Stimulated activated CD8-positive, alpha-beta memory T cell treated with anti-CD3 and anti-CD28 coated beads, Interleukin-12 subunit alpha, Interleukin-12 subunit beta, amount 100 ng/mL, for 24 hours (primary cell): ENCODE data around the gene ANKRD29.
"Not testable (repeated sequence)": the region's sequence is repeated elsewhere in the genome, so short reads cannot be mapped to it uniquely, and the experiment has no call there.

Experiments
- DNase-seq: peaks from one replicate; pipeline ENCODE4 v3.0.0-alpha.2; 2020; ENCODE audit errors: extremely low read depth

The ANKRD29 gene

DNA sequence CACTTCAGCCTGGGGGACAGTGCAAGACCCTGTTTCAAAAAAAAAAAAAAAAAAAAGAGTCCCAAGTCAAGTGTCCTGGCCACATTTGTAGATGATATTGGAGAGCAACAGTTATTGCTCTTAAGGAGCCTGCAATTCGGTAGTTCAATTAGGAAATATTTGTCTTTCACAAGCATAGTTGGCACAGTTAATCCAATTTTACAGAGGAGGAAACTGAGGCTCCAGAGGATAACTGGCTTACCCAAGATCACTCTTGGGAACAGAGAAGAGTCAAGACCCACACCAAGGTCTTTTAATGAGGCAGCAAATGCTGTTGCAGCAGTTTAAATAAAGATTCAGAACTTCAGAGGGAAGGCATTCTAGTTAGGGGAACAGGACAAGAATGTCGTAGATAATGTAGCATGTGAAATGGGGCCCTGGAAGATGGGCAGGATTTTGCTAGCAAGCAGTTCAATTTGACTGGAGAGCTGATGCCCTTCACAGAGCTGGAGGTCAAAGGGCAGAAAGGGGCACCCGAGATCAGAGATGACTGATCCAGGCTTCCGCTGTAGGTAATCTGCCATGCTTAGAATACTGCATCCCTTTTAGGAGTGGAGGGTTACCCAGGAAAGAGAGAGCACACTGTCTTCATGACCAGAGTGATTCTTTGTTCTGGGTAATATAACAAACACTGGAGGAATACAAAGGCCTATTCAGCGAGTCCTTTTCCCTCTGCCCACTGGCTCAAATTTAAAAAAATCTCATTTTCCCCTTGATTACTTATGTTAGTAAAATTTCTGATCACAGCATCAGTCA is 79.4 kb downstream of the ANKRD29 start:
- DNase-seq: no peak

DNA sequence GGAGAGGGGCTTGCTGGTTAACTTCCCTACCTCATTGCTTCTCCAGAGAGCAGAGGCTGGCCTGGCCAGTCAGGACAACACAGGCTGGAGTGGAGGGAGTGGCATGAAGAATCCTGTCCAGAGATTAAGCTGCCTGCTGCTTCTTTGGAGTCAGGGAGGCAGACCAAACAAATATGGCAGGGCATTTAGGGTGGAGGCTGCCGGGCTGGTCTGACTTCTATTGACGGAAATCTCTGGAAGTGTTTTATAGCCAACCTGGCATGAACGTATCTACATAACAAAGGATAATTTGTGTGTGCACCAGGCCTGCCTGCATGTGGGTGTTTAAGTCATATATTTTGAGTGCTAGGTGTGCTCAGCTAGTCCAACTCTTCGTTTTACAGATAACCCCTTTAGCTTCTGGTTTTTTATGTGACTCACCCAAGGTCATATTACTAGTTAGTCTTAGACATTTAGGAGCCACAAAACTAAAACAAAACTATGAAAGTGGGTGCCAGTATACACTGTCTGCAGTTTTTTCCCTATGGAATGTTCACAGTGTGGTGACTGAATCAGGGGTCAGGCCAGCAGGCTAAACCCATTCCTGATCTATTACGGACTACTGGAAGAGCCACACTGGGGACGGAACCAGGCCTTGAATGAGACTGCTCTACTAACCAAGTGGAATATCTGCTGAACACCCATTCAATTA is 81.9 kb downstream of the ANKRD29 start:
- no peak for DNase-seq

DNA sequence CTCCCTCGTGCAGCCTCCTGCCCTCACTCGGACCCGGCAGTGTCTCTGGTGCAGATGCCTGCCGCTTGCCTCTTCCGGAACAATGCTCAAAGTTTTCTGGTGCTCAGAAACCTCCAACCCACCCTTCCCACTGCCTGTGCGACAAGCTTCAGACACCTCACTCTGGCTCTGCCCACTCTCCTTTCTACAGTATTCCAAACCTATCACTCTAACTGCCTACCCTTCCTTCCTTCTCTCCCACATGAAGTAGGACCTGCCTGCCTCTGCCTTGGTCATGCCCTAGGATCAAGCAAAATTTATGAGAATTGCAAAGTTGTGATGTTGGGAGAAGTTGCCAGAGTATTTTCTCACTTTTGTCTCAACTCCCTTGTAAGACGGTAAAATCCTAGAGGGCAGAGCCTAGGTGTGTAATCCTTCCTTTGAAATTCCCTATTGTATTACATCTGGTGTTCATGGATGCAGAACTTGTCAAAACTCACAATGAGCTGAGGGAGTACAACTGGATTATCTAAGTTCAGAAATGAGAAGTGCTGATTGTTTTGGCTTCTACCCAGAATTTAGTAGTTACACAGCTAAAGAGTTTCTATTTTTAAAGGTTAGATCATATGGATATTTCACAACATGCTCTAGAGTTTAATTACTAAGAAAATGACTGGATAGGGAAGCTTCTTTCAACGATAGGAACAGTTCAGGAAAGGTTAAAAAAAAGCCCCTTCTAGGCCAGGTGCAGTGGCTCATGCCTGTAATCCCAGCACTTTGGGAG is 83.6 kb downstream of the ANKRD29 start:
- no peak for DNase-seq

DNA sequence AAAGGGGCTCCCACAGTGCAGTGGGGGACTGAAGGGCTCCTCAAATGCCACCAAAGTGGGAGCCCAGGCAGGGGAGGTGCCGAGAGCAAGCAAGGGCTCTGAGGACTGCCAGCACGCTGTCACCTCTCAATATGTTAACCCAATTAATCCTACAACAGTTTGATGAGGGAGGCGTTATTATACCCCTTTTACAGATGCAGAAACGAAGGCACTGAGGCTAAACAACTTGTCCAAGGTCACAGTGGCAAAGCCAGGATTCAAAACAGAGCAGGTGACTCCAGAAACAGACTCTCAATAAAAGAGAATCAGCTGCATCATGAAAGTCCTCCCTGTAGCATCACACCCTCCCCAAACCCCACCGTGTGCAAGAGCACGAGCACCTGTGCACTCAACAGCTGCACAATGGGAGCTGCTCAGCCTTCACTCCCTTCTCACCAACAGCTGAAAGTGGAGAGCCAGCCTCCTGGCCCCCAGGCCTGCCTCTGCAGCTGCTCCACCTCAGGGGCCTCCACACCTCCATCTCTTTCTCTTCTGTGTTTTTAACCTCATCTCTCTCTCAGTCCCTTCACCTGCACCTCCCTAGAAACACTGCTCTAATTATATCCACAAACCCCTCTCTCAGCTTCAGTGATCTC is 84.5 kb downstream of the ANKRD29 start:
- no peak for DNase-seq

DNA sequence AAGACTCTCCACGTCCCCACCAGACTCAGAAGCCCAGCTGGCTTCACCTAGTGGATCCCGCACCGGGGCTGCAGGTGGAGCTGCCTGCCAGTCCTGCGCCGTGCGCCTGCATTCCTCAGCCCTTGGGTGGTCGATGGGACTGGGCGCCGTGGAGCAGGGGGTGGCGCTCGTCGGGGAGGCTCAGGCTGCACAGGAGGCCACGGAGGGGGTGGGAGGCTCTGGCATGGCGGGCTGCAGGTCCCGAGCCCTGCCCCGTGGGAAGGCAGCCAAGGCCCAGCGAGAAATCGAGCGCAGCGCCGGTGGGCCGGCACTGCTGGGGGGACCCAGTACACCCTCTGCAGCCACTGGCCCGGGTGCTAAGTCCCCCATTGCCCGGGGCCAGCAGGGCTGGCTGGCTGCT is 85.2 kb downstream of the ANKRD29 start:
- DNase-seq: not testable (repeated sequence)

DNA sequence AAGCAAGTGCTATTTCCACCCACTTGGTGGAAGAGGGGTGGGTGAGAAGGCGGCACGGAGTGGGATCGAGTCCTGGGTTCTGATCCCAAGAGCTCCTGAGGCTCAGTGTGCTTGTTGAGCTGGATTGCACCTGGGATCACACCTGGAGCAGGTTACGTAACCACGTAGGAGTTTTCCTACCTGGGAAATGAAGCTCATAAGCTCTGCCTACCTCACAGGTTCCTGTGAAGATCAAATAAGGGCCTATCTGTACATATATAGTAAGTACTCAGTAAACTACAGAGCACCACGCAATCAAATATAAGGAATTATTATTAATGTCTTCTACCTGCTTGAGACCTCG is 87.4 kb downstream of the ANKRD29 start:
- no peak for DNase-seq

DNA sequence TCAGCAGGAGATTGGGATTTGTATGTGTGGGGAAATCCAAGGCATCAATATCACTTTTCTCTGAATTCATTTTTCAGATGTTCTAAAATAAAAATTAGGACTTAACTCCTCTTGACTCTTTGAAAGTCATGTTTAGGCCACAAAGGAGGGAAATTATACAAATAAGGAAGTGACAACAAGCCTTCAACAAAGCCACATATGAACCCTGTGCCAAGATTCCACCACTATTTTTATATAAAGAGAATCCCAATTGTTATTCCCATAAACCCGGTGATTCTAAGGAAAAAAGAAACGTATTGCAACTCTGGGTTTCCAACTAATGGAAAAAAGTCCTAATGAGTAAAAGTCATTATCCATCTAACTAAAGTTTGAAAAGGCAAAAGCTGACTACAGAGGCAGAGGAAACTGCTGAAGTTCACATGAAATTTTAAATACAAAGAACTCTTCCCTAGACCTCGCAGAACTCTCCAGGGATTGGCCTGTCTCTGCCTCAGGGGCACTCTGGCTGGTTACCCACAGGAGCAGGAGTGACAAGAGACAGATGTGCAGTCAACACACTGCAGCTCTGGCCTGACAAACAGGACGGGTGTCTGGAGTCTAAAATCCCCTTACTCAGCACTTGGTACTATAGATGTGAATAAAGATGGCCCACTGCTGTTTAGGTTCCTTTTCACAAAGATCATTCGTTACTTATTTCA is 88.0 kb downstream of the ANKRD29 start:
- no peak for DNase-seq

DNA sequence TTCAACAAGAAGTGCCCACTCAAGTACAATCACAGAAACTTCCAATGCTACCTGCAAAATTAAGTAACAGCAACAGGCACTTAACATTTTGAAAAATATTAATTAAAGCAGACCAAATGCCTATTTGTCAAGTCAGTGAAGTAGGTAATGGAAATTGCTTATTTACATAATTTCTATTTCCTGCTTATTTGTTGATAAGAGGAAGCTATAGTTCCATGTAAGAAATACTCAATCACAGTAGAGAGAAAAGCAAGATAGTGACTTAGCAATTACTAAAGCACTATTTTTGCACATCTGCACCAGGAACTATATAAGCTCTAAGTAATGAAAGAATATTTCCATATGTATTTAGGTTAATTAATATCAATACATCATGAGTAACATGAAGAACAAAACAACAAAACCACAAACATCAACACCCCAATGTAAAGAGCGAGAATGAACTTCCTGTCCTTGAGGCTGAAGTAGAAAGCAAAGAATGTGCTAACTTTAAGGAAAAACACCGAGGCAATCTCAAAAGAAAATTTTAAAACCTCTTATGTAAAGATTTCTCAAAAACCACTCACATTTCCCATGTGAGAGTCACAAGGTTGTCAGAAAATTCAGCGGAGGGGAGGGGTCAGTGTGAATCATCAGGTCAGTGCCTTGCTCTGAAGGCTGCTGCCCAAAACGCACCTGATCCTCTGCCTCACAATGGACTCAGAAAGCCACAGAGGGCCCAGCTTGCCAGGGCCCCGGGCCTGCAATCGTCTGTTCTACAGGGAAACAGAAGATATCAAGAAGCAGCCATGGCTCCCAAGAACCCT is 88.9 kb downstream of the ANKRD29 start:
- no peak for DNase-seq

DNA sequence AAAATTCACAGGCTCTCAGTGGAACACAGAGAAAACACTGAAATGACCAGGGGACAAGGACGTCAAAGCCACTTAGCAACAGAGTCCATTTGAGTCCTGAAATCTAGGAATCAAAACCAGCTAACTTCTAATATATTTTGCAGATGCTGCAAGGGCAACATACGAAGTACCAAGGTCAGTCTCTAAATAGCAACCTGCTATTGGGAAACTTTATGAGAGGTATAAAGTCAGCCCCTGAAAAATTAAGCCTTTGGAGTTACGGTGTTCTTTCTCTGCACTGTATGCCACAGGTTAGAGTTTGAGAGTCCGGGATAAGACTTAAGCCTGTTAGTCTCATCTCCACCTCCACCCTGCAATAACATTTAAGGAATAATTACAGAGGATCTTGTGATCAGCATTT is 89.7 kb downstream of the ANKRD29 start:
- no peak for DNase-seq

DNA sequence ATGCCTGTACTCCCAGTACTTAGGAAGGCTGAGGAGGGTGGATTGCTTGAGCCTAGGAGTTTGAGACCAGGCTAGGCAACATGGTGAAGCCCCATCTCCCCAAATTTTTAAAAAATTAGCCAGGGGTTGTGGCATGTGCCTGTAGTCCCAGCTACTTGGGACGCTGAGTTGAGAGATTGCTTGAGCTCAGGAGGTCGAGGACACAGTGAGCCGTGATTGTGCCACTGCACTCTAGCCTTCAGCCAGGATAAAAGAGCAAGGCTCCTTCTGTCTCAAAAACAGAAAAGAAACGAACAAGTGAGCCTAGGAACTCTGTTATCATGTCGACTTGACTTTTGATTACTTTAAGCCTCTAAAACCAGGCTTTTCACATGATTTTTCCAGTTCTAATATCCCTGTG is 90.1 kb downstream of the ANKRD29 start:
- no peak for DNase-seq

DNA sequence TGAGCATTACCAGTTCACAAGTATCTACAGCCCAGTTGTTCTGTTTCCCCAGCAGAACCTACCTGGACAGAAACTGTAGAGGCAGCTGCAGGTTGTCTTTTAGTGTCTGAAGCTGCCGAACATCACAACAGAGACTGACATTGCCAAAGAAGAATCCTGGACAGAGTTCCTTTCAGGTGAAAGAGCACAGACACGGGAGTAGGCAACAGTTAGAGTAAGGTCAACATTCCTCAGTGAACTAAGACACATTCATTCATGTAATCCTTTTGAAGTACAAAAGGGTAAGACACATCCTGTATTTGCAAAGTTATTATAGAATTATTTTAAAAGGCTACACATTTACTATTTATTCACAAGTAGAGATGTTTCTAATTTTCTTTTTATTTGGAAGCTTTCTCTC is 90.7 kb downstream of the ANKRD29 start:
- no peak for DNase-seq

DNA sequence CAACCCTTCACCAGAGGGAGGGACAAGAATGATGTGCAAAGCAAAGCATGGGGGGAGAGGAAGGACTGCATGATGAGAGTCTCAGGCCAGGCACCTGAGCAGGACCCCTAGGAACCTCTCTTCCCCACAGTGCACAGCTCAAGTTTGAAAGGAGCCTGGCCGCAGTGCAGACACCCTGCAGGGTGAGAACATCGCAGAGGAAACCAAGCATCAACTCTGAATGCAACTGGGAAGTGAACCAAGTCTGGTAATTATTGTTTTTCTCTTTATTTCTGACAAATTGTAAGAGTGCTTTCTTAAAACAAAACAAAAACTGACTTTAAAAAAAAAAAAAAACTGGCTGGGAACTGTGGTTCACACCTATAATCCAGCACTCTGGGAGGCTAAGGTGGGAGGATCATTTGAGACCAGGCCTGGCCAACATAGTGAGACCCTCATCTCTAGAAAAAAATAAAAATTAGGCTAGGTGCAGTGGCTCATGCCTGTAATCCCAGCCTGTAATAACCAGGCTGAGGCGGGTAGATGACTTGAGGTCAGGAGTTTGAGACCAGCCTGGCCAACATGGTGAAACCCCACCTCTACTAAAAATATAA is 91.7 kb downstream of the ANKRD29 start:
- DNase-seq: no peak

DNA sequence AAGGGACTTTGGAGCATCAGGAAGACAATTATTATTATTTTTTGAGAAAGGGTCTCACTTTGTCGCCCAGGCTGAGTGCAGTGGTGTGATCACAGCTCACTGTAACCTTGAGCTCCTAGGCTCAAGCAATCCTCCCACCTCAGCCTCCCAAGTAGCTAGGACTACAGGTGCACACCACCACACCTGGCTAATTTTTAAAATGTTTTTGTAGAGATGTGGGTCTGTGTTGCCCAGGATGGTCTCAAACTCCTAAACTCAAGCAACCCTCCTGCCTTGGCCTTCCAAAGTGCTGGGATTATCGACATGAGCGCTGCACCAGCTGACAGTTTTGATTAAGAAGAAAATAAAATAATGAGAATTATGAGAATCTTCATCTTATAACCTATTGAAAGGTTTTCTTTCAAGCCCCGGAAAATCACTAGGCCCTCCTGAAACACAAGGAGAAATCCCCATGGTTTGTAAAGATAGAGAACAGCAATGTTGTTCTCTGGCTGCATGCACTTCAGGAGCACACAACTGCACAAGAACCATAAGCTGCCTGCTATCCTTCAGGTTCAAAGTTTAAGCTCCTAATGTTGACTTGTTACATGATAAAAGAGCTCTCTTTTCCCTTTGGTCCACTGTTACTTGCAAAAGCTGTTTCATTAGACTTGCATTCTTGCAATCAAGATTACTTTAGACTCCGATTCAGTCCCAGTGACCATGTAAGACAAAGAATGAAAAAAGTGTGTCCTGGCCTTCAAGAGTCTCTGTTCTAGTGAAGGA is 93.2 kb downstream of the ANKRD29 start:
- DNase-seq: no peak

DNA sequence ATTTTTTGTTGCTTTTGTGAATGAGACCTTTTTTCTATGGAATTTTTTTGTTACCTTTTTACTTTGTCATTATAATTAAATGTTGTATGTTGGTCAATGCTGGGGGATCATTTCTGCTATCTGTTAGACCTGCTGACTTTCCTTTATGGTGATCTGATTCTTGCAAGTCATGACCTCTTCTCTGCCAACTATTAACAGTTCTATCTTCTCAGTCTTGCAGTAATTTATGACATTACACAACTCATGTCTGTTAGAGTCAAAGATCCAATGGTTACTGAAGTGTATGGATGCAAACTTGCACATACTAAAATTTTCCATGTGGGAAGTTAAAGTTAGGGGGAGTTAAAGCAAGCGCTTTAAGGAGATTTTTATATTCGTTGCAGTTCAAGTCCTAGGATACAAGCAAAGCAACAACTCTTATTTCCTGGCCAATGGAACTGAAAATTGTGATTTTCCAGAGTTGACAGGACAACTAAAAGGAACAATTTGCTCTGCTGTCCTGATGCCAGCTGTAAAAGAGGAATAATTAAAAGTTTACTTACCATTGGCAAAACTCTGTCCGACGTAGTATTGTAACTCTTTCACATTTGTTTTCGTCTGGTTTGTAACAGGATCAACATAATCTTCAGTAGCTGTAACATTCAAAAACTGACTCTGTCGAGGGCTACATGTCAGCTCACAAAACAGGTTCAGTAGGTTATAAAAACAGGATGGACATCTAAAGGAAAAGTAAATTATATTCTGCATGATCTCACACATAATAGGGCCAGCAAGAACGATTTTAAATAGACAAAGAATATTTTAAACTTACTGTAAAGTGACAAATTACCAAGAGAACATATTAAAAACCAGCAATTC is 94.2 kb downstream of the ANKRD29 start:
- no peak for DNase-seq

DNA sequence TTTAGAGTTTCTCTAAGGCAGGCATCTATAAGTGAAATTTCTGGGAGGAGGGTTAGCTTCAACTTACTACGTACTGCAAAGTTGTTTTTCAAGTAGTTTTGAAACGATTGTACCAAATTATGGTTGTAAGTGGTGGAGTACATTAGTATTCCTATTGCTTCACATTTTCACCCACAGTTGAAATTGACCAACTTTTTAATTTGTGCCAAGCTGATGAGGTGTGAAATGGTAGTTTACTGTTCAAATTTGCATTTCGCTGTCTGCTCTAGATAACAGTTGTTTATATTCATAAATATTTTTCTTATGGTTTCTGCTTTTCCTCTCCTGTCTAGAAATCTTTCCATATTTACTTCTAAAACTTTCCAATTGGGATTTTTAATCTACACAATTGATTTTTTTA is 95.0 kb downstream of the ANKRD29 start:
- no peak for DNase-seq

DNA sequence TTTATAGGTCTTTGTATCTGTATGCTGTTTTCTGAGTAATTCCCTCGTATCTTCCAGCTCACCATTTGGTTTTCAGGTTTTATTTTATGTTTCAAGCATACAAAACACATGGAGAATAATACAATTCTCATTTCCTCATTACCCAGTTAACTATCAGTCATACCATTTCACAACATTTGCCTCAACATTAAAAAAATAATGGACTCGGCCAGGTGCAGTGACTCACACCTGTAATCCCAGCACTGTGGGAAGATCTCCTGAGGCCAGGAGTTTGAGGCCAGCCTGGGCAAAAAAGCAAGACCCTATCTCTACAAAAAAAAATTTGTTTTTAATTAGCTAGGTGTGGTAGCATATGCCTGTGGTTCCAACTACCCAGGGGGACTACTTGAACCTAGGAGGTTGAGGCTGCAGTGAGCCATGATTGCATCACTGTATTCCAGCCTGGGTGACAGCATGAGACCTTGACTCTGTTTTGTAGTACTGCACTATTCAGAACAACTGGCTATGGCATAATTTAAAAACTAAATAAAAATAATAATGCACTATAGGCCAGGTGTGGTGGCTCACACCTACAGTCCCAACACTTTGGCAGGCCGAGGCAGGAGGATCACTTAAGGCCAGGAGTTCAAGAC is 96.7 kb downstream of the ANKRD29 start:
- no peak for DNase-seq

DNA sequence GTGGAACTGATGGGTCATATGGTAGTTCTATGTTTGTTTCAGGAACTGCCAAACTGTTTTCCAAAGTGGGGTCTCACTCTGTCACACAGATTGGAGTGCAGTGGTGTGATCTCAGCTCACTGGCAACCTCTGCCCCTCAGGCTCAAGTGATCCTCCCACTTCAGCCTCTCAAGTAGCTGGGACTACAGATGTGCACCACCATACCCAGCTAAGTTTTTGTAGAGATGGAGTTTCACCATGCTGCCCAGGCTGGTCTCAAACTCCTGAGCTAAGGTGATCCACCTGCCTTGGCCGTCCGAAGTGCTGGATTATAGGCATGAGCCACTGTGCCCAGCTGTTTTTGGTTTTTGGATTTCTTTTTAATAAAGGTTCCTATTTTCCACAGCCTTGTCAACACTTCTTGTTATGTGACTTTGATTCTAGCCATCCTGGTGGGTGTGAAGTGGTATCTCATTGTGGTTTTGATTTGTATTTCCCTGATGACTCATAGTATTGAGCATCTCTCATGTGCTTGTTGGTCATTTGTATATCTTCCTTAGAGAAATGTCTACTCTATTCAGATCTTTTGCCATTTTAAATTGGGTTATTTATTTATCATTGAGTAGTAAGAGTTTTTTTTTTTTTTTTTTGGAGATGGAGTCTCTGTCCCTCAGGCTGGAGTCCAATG is 99.2 kb downstream of the ANKRD29 start:
- no peak for DNase-seq

DNA sequence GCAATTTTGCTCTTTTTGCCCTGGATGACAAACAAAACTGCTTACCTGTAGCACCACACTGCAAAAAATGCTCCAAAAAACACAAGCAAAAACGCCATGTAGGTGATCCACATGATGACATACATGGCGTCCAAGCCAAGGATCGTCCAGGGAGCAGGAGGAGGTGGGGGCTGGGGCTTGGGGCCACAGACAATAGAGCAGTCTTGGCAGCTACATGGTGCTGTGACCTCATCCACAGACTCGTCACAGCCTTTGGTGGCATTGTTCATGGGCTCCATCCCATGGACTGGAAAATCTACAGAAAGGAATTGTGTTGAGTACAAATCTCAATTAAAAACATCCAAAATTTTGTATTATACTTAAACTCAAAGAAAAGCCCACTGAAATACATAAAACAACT is 102.5 kb downstream of the ANKRD29 start:
- no peak for DNase-seq
